NOMO-1 treated with dmso at 0.1 percent for 144 hours (cell line): ENCODE data around the gene IGHMBP2.

Experiments used
- DNase-seq: peaks from one replicate; lab custom pipeline; 2025; ENCODE audit not compliant: unreplicated experiment; lab: John Stamatoyannopoulos, UW

Gene IGHMBP2

GRCh38 chr11:68978931-68979594, 75.4 kb downstream of the IGHMBP2 start:
- no peak for DNase-seq

- no peak for DNase-seq
These were observed 76.5 kb downstream of the IGHMBP2 start for GRCh38 chr11:68979931-68980775.

DNA sequence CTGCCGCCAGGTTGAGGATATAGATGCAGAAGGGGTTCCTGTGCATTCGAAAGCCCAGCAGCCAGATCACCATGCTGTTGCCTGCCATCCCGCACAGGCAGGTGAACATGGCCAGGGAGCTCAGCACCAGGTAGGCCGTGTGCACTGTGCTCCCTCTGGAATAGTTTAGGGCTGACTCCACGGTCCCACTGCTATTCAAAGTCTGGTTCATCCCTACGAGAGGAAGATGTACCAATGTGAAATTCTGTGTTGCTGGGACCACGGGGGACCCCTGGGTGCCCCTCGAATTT, 77.0 kb downstream of the IGHMBP2 start, which contains the start of gene MRGPRD:
Gene MRGPRD, minus strand, starts transcription at position 211 of the 290 bp plus-strand sequence. Its CDS starts 0 bp downstream, at position 211.
- no peak for DNase-seq

GRCh38 chr11:68982134-68982533, 78.4 kb downstream of the IGHMBP2 start:
- DNase-seq: no peak

DNA sequence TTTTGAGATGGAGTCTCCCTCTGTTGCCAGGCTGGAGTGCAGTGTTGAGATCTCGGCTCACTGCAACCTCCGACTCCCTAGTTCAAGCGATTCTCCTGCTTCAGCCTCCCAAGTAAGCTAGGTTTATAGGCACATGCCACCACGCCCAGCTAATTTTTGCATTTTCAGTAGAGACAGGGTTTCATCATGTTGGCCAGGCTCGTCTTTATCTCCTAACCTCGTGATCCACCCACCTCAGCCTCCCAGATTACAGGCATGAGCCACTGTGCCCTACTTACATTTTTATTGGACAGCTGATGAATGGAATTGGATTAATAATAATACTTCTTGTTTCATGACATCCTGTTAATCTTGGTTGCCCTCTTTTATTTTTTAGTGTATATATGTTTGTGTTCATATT, 80.1 kb downstream of the IGHMBP2 start:
- DNase-seq: no peak

DNA sequence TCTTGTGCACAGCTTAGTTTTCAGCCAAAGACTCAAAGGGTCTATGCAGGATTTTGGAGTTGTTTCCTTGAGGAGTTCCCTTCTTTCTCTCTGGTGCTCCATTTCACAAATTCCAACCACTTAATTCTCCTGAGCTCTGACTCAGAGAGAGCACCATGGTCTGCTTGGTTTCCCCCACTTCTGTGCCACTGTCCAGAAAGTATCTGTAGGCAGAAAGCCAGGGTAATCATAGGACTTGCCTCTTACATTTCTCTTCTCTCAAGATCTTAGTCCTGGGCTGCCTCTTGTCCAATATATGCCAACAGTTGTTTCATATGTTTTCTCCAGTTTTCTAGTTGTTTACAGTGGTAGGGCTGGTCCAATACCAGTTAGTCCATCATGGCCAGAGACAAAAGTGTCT, 83.5 kb downstream of the IGHMBP2 start:
- DNase-seq: no peak

DNA sequence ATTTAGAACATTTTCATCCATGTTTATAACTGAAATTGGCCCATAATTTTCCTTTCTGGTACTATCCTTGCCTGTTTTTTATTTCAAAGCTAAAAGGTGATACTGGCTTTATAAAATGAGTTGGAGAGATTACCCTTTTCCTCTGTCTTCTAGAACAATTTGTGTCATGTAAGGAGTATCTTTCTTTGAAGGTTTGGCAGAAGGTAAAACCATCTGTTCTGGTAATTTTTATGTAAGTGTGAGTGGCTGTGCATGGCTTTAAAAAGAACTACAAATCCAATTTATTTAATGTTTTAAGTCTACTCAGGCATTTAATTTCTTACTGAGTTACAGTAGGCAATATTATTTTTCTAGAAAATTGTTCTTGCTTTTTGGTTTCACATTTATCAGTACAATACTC, 84.8 kb downstream of the IGHMBP2 start:
- DNase-seq: no peak
